ENCODE data around the gene ZMYM3. TPM values are rescaled to one million over a fixed set of nuclear protein-coding genes. Genes with fewer than 3 reads are reported as not detected.

The ZMYM3 gene
- total and polyA plus RNA-seq, 9 of the 15 experiments (the other 6 are each of a cell fraction or from before 2014, with no cell fraction given): 4.3 to 36.3 (median 16.8) TPM

DNA sequence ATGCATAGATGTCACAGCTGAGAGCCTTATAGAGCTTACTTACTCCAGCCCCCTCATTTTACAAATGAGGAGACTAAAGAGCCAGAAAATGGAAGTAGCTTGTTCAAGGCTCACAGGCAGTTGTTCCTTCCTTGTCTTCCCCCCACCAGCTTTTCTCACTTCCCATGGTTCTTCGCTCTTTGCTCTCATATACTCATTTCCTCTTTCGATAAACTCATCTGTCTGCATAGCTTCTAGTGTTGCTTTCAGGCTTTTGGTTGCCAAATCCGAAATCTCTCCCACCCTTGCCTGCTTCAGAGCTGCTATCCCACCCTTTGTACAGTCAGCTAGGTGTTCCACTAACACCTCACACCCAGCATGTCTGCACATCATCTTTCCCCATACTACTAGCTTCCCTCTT, 55.9 kb downstream of the ZMYM3 start:
- FAIRE-seq (no peak), DNase-seq (ENCODE audit: extremely low read depth in 1 of 4, low spot score in 3 of 4) (no peak), ATAC-seq (peak; percentile 56)
- intact Hi-C loops (cut with micrococcal nuclease) (no loop called here), in situ Hi-C loops (cut with MboI) (no loop called here)
- no TSS peak for BruUV-seq (replicated peaks)
- Histone ChIP-seq H3K27me3 (ENCODE audit: control insufficient read depth in 2 of 2, insufficient read depth in 2 of 2, low read length in 2 of 2) (no peaks in the 10 kb centered on the region; a peak in 1 of 5 replicates), H2AFZ (ENCODE audit: low read depth, low read length) (peak overlapping the region; percentile 73), H4K20me1 (replicated peaks; ENCODE audit: control insufficient read depth, insufficient read depth, low read length) (no peaks in the 10 kb centered on the region), H3K9me3 (replicated peaks; ENCODE audit: control insufficient read depth, insufficient read depth, low read depth, low read length) (no peaks in the 10 kb centered on the region), H3K9me1 (ENCODE audit: control insufficient read depth, insufficient read depth, low read length) (no peaks in the 10 kb centered on the region), H3K4me2 (ENCODE audit: insufficient read depth, low read length) (peak overlapping the region; percentile 46), H3K79me2 (ENCODE audit: control insufficient read depth, insufficient read depth, low read length) (no peaks in the 10 kb centered on the region), H3K4me3 (no peak overlapping the region), H3K9ac (ENCODE audit: insufficient read depth in 1 of 2, low read depth in 2 of 2, low read length in 2 of 2) (no peak overlapping the region), H3K36me3 (ENCODE audit: control insufficient read depth, insufficient read depth, low read length) (no peaks in the 10 kb centered on the region), H3K27ac (ENCODE audit: extremely low read depth, low read depth, low read length) (no peak overlapping the region), H3K4me1 (replicated peaks in 1 of 2; ENCODE audit: control insufficient read depth in 2 of 2, insufficient read depth in 2 of 2, low read length in 2 of 2) (no peaks in the 10 kb centered on the region; a peak in 1 of 5 replicates)
- CTCF ChIA-PET (ENCODE audit: low intra/inter-chr PET ratio): interaction anchor here (0.6 to 0.7 kb wide), 2 partner anchors 16 to 828 kb away, joined by 3 read pairs; no protein-coding TSS in a partner anchor
- POLR2A ChIA-PET: interaction anchor here (0.8 to 0.9 kb wide), 2 partner anchors 10 to 79 kb away, joined by 3 to 4 read pairs; partner anchors contain the start of gene MED12
- TF ChIP-seq SUPT5H (IDR thresholded peaks at IDR 0.05) (no peak), ZBTB2 (IDR thresholded peaks at IDR 0.05) (no peak), SNIP1 (IDR thresholded peaks at IDR 0.05; ENCODE audit: low read depth) (no peak), SPI1 (IDR thresholded peaks at IDR 0.05; ENCODE audit: borderline replicate concordance, low read depth, low read length) (peak; percentile 66; the same call in 1 of the 2 replicates), ZFX (CRISPR knock-in tag; IDR thresholded peaks at IDR 0.05) (no peak), SMARCE1 (IDR thresholded peaks at IDR 0.05) (no peak), PHF8 (IDR thresholded peaks at IDR 0.05; ENCODE audit: borderline replicate concordance, low read length) (peak; percentile 13; the same call in 1 of the 2 replicates), GTF2F1 (IDR thresholded peaks at IDR 0.05; ENCODE audit: low read depth, low read length) (no peak)
- TF ChIP-seq, protein P1, sequence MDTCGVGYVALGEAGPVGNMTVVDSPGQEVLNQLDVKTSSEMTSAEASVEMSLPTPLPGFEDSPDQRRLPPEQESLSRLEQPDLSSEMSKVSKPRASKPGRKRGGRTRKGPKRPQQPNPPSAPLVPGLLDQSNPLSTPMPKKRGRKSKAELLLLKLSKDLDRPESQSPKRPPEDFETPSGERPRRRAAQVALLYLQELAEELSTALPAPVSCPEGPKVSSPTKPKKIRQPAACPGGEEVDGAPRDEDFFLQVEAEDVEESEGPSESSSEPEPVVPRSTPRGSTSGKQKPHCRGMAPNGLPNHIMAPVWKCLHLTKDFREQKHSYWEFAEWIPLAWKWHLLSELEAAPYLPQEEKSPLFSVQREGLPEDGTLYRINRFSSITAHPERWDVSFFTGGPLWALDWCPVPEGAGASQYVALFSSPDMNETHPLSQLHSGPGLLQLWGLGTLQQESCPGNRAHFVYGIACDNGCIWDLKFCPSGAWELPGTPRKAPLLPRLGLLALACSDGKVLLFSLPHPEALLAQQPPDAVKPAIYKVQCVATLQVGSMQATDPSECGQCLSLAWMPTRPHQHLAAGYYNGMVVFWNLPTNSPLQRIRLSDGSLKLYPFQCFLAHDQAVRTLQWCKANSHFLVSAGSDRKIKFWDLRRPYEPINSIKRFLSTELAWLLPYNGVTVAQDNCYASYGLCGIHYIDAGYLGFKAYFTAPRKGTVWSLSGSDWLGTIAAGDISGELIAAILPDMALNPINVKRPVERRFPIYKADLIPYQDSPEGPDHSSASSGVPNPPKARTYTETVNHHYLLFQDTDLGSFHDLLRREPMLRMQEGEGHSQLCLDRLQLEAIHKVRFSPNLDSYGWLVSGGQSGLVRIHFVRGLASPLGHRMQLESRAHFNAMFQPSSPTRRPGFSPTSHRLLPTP (IDR thresholded peaks at IDR 0.05; ENCODE audit: borderline replicate concordance, extremely low read depth, insufficient read length): no peak
- 31% methylated on average over 3 of the region's 3 CpGs for WGBS (ENCODE audit: insufficient coverage, low coverage, missing lambda C conversion rate)

Measured in K562 (cell line).